Measurements from ENCODE around the gene LDB2.
"Not testable (repeated sequence)": the region's sequence is repeated elsewhere in the genome, so short reads cannot be mapped to it uniquely, and the experiment has no call there.

LDB2 gene

GRCh38 chr4:16931339-16932305 lies 33.2 kb upstream of the LDB2 start:
- TF ChIP-seq CTCF (IDR thresholded peaks at IDR 0.05), result no peak
- H3K36me3 ChIP-seq (ENCODE audit: control insufficient read depth, insufficient read depth, low read length), result no peaks in the 10 kb centered on the region
- no peak overlapping the region for H3K4me2 ChIP-seq (ENCODE audit: low read length)
- no peaks in the 10 kb centered on the region for H3K9me3 ChIP-seq (ENCODE audit: control insufficient read depth, low read length)
- H3K27ac ChIP-seq, result no peak overlapping the region
- no peaks in the 10 kb centered on the region for H3K79me2 ChIP-seq
- no peak overlapping the region for H2AFZ ChIP-seq
- no peaks in the 10 kb centered on the region for H3K4me1 ChIP-seq
- no peak overlapping the region for H3K4me3 ChIP-seq (ENCODE audit: low read depth, low read length)
- H3K27me3 ChIP-seq (ENCODE audit: control insufficient read depth, insufficient read depth, low read length), result no peaks in the 10 kb centered on the region
- no peak overlapping the region for H3K9ac ChIP-seq

- Histone ChIP-seq H3K4me1 (no peaks in the 10 kb centered on the region), H3K36me3 (ENCODE audit: control insufficient read depth, insufficient read depth, low read length) (no peaks in the 10 kb centered on the region), H3K9me3 (ENCODE audit: control insufficient read depth, low read length) (no peaks in the 10 kb centered on the region), H3K79me2 (no peaks in the 10 kb centered on the region), H3K9ac (no peak overlapping the region), H3K4me3 (ENCODE audit: low read depth, low read length) (no peak overlapping the region), H3K27ac (no peak overlapping the region), H3K27me3 (ENCODE audit: control insufficient read depth, insufficient read depth, low read length) (no peaks in the 10 kb centered on the region), H3K4me2 (ENCODE audit: low read length) (no peak overlapping the region), H2AFZ (no peak overlapping the region)
- TF ChIP-seq CTCF (IDR thresholded peaks at IDR 0.05), result no peak
Measured at GRCh38 chr4:16926214-16926613, 27.8 kb upstream of the LDB2 start.

GRCh38 chr4:16918716-16919115 lies 20.3 kb upstream of the LDB2 start:
- not testable (repeated sequence) for H3K4me1 ChIP-seq; H3K4me2 ChIP-seq (ENCODE audit: low read length); H3K27me3 ChIP-seq (ENCODE audit: control insufficient read depth, insufficient read depth, low read length); H3K9me3 ChIP-seq (ENCODE audit: control insufficient read depth, low read length); H3K79me2 ChIP-seq; H3K27ac ChIP-seq; H3K36me3 ChIP-seq (ENCODE audit: control insufficient read depth, insufficient read depth, low read length); H2AFZ ChIP-seq; H3K4me3 ChIP-seq (ENCODE audit: low read depth, low read length); H3K9ac ChIP-seq

GRCh38 chr4:16916719-16917337 lies 18.4 kb upstream of the LDB2 start:
- H3K27me3 ChIP-seq (ENCODE audit: control insufficient read depth, insufficient read depth, low read length), result no peaks in the 10 kb centered on the region
- H3K79me2 ChIP-seq, result no peaks in the 10 kb centered on the region
- H3K9ac ChIP-seq, result no peak overlapping the region
- peak; percentile 47 for TF ChIP-seq CTCF (IDR thresholded peaks at IDR 0.05)
- H3K4me3 ChIP-seq (ENCODE audit: low read depth, low read length), result no peak overlapping the region
- no peaks in the 10 kb centered on the region for H3K4me1 ChIP-seq
- H3K36me3 ChIP-seq (ENCODE audit: control insufficient read depth, insufficient read depth, low read length), result no peaks in the 10 kb centered on the region
- H3K4me2 ChIP-seq (ENCODE audit: low read length), result no peak overlapping the region
- H2AFZ ChIP-seq, result no peak overlapping the region
- H3K27ac ChIP-seq, result no peak overlapping the region
- H3K9me3 ChIP-seq (ENCODE audit: control insufficient read depth, low read length), result no peaks in the 10 kb centered on the region

GRCh38 chr4:16916031-16916430 lies 17.6 kb upstream of the LDB2 start:
- Histone ChIP-seq H3K9ac (no peak overlapping the region), H3K4me1 (no peaks in the 10 kb centered on the region), H3K4me3 (ENCODE audit: low read depth, low read length) (no peak overlapping the region), H3K9me3 (ENCODE audit: control insufficient read depth, low read length) (no peaks in the 10 kb centered on the region), H3K27me3 (ENCODE audit: control insufficient read depth, insufficient read depth, low read length) (no peaks in the 10 kb centered on the region), H3K27ac (no peak overlapping the region), H3K79me2 (no peaks in the 10 kb centered on the region), H3K36me3 (ENCODE audit: control insufficient read depth, insufficient read depth, low read length) (no peaks in the 10 kb centered on the region), H2AFZ (no peak overlapping the region), H3K4me2 (ENCODE audit: low read length) (no peak overlapping the region)
- TF ChIP-seq CTCF (IDR thresholded peaks at IDR 0.05), result no peak
